MM.1S (cell line): ENCODE measurements around the gene ZBTB25.
A peak's percentile ranks its signal among the peaks of the same experiment; 100 is the strongest.

Source experiments
- DNase-seq: peaks from one replicate; pipeline ENCODE4 v3.0.0-alpha.2; 2015
- H2AFZ ChIP-seq: fragments of 300-600 bp; sonication (generic); 2 replicates; pipeline ENCODE4 v1.6.0; 2016; ENCODE audit warnings: antibody characterized with exemption, low read length
- H3F3A ChIP-seq: fragments of 300-600 bp; sonication (generic); 2 replicates; pipeline ENCODE4 v1.6.1; 2016; ENCODE audit warnings: mild to moderate bottlenecking, antibody characterized with exemption, low read length, moderate library complexity, mixed read lengths; ENCODE audit not compliant: insufficient read depth
- H3K27ac ChIP-seq: fragments of 300-600 bp; sonication (generic); 2 replicates; pipeline ENCODE4 v1.5.1; 2016; ENCODE audit warnings: mild to moderate bottlenecking, low read length
- H3K27me3 ChIP-seq: fragments of 300-600 bp; sonication (generic); replicated peaks from 2 replicates; pipeline ENCODE4 v1.6.0; 2016; ENCODE audit warnings: low read length; ENCODE audit not compliant: insufficient read depth
- H3K36me3 ChIP-seq: fragments of 300-600 bp; sonication (generic); replicated peaks from 2 replicates; pipeline ENCODE4 v1.6.1; 2016; ENCODE audit warnings: mild to moderate bottlenecking, low read length, mixed read lengths; ENCODE audit not compliant: insufficient read depth
- H3K4me1 ChIP-seq: fragments of 300-600 bp; sonication (generic); 2 replicates; pipeline ENCODE4 v1.6.1; 2016; ENCODE audit warnings: low read length, mixed read lengths
- H3K4me2 ChIP-seq: fragments of 300-600 bp; sonication (generic); 2 replicates; pipeline ENCODE4 v1.6.0; 2016; ENCODE audit warnings: low read depth, low read length
- H3K4me3 ChIP-seq: fragments of 300-600 bp; sonication (generic); 2 replicates; pipeline ENCODE4 v1.5.1; 2016; ENCODE audit warnings: low read length, mixed read lengths
- H3K79me2 ChIP-seq: fragments of 300-600 bp; sonication (generic); 2 replicates; pipeline ENCODE4 v1.6.1; 2016; ENCODE audit warnings: mixed run types, low read length, mixed read lengths
- H3K9ac ChIP-seq: fragments of 300-600 bp; sonication (generic); 2 replicates; pipeline ENCODE4 v1.6.1; 2016; ENCODE audit warnings: low read length, mixed read lengths
- H3K9me2 ChIP-seq: fragments of 300-600 bp; sonication (generic); replicated peaks from 2 replicates; pipeline ENCODE4 v1.6.1; 2016; ENCODE audit warnings: mild to moderate bottlenecking, low read length, mixed read lengths; ENCODE audit not compliant: insufficient read depth
- H3K9me3 ChIP-seq: fragments of 300-600 bp; sonication (generic); replicated peaks from 2 replicates; pipeline ENCODE4 v1.6.1; 2016; ENCODE audit warnings: mild to moderate bottlenecking, low read length, mixed read lengths; ENCODE audit not compliant: insufficient read depth
- H4K20me1 ChIP-seq: fragments of 300-600 bp; sonication (generic); 2 replicates; pipeline ENCODE4 v1.6.1; 2016; ENCODE audit warnings: mild to moderate bottlenecking, low read length, moderate library complexity, mixed read lengths; ENCODE audit not compliant: insufficient read depth
- CTCF ChIP-seq: fragments of 300-600 bp; sonication (generic); IDR thresholded peaks from 2 replicates; pipeline ENCODE4 v1.5.1; 2016; ENCODE audit warnings: antibody characterized with exemption, low read length, mixed read lengths
- EZH2 ChIP-seq: fragments of 300-600 bp; sonication (generic); optimal IDR thresholded peaks from 2 replicates; pipeline ENCODE3; 2017; ENCODE audit warnings: low read depth, mild to moderate bottlenecking, antibody characterized with exemption, low read length, mixed read lengths
- EZH2phosphoT487 ChIP-seq: fragments of 300-600 bp; sonication (generic); IDR thresholded peaks from 2 replicates; pipeline ENCODE4 v1.6.1; 2018; ENCODE audit warnings: antibody characterized with exemption, low read length

ZBTB25 gene

DNA sequence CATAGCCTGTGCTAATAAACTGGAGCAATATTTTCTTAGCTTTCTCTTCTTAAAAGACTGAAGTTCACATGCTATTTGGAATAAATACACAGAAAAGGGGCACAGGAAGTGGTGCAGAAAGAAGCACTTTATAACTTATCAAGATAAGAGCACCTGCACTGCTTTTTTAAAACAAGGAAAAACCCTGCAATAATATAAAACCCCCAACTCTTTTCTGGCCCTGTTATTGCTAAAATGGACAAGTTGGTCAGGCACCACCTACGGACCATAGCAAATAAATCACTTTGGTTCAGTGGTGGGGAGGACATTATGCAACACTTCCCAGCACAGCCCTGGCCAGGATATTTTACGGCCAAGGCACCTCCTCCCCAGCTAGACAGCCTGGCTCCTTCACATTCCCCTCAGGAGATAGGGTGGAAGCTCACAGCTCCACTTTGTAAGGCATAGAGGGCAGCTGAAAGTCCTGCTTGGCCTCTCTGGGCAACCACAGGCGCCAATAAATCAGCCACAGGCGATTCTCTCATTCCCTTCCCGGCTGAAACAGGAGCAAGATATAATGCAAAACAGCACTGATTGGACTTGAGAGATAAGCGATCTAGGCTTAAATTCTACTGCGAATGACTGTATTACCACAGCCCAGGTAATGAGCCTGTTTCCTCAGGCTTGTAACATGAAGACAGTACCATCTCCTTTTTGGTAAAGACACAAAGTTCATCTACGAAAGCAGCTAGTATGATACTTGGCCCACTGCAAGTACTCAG is 2.0 kb downstream of the ZBTB25 start:
- H3F3A ChIP-seq = peaks cover 29% of the 10 kb centered on the region
- H3K9ac ChIP-seq = peak overlapping the region; percentile 99; the same call in 1 of the 2 replicates
- H3K9me2 ChIP-seq = no peaks in the 10 kb centered on the region
- H3K36me3 ChIP-seq = no peaks in the 10 kb centered on the region; the same call in 1 of the 2 replicates
- TF ChIP-seq EZH2 = no peak
- TF ChIP-seq CTCF = no peak
- TF ChIP-seq EZH2phosphoT487 = no peak
- no peaks in the 10 kb centered on the region for H4K20me1 ChIP-seq
- H2AFZ ChIP-seq = no peak overlapping the region
- peak overlapping the region; percentile 86 for H3K4me3 ChIP-seq
- H3K27me3 ChIP-seq = no peaks in the 10 kb centered on the region
- H3K4me1 ChIP-seq = 0 out of 2 replicates have a peak, but pooled peaks cover 2% of the 10 kb centered on the region
- peaks cover 59% of the 10 kb centered on the region for H3K79me2 ChIP-seq
- no peak for DNase-seq
- peak overlapping the region; percentile 89 for H3K4me2 ChIP-seq
- H3K9me3 ChIP-seq = no peaks in the 10 kb centered on the region
- H3K27ac ChIP-seq = peak overlapping the region; percentile 100

GRCh38 chr14:64500088-64500487 is 3.5 kb downstream of the ZBTB25 start:
- TF ChIP-seq EZH2phosphoT487 (no peak), EZH2 (no peak), CTCF (no peak)
- Histone ChIP-seq H2AFZ (no peak overlapping the region), H3K4me1 (0 out of 2 replicates have a peak, but pooled peaks cover 2% of the 10 kb centered on the region), H3K4me3 (no peak overlapping the region), H3K27ac (no peak overlapping the region), H3K4me2 (no peak overlapping the region), H3K27me3 (no peaks in the 10 kb centered on the region), H3K9me3 (no peaks in the 10 kb centered on the region), H3K9ac (no peak overlapping the region), H3F3A (peaks cover 18% of the 10 kb centered on the region), H4K20me1 (no peaks in the 10 kb centered on the region), H3K36me3 (no peaks in the 10 kb centered on the region; the same call in 1 of the 2 replicates), H3K9me2 (no peaks in the 10 kb centered on the region), H3K79me2 (peaks cover 44% of the 10 kb centered on the region)
- DNase-seq = no peak

- Histone ChIP-seq H3K27me3 (no peaks in the 10 kb centered on the region), H3K36me3 (no peaks in the 10 kb centered on the region; the same call in 1 of the 2 replicates), H3K79me2 (peaks cover 28% of the 10 kb centered on the region), H3K9me3 (no peaks in the 10 kb centered on the region), H3K4me1 (0 out of 2 replicates have a peak, but pooled peaks cover 2% of the 10 kb centered on the region), H3K9me2 (no peaks in the 10 kb centered on the region), H4K20me1 (no peaks in the 10 kb centered on the region), H3F3A (peaks cover 4% of the 10 kb centered on the region; the same call in 1 of the 2 replicates), H3K9ac (no peak overlapping the region), H2AFZ (no peak overlapping the region), H3K4me2 (no peak overlapping the region), H3K27ac (no peak overlapping the region), H3K4me3 (no peak overlapping the region)
- no peak for DNase-seq
- TF ChIP-seq EZH2phosphoT487 = no peak
- TF ChIP-seq CTCF = no peak
- no peak for TF ChIP-seq EZH2
These were observed 6.9 kb downstream of the ZBTB25 start for GRCh38 chr14:64496764-64497163.
